RKO (cell line): ENCODE results near the gene SBF2.

Experiments
- DNase-seq: peaks from one replicate; pipeline ENCODE4 v3.0.0-alpha.2; 2016; ENCODE audit warnings: low spot score

Gene SBF2

DNA sequence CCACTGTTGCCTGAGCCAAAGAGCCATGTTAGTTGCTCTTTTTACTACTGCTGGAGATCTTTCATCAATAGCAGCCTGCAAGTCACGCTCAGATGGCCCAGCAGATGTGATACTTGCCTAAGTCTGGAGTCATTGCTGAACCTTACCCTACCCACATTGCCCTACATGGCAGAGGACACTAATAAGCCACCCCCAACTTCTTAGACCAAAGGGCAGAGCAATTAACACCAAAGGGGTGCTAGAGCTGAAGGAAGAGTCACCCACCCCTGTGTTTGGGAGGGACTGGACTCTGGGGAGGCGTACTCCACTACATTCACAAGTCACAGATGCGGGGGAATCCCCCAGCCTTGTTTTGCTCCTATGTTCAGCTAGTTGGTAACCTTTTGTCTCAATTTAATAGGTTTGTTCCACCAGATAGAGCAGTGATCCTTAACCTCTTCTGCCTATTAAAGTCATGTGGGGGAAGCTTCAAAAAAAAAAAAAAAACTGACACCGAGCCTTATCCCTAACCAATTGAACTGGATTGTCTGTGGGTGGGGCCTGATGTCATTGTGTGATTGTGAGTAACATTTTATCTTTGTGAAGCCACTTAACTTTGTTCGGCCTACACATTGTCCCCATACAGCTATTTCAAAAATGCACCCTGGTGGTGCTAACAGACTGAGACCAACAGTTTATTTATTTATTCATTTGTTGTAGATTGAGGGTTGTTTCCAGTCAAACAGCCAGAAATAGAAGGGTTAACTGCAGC, 23.9 kb upstream of the SBF2 start:
- DNase-seq: no peak

DNA sequence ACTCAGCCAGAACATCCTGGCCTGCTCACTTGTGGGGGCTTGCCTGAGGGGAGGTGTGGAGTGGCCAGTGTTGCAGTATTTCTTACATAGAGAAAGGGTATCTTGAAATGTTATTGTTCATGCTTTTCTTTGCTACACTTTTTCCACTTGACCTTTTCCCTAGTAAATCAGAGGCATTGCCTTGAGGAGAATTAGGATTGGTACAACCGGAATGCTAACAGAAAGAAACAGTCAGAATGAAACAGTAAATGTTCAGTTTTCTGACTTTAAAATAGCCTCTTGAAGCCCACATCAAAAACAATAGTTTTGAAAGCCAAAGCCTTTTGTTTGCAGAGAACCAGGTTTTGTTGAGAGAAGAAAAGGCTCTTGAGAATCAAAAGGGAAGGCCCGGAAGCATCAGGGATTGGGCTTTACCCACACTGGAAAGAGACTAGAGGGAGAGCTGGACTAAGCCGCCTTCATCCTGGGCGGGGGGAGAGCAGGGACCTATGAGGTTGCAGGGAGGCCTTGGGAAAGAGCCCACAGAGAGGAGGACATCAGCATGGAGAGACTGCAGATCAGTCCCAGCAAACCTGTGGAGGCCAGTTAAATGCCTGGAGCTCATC, 23.2 kb upstream of the SBF2 start:
- no peak for DNase-seq

DNA sequence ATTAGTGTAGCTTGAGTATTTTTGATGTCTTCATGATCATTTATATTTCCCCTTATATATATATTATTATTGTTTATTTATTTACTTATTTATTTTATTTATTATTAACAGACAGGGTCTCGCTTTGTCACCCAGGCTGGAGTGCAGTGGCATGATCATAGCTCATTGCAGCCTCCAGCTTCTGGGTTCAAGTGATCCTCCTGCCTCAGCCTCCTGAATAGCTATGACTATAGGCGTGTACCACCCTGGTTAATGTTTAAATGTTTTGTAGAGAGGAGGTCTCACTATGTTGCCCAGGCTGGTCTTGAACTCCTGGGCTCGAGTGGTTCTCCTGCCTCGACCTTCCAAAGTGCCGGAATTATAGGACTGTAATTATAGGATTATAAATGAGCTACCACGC, 21.1 kb upstream of the SBF2 start:
- DNase-seq: no peak

DNA sequence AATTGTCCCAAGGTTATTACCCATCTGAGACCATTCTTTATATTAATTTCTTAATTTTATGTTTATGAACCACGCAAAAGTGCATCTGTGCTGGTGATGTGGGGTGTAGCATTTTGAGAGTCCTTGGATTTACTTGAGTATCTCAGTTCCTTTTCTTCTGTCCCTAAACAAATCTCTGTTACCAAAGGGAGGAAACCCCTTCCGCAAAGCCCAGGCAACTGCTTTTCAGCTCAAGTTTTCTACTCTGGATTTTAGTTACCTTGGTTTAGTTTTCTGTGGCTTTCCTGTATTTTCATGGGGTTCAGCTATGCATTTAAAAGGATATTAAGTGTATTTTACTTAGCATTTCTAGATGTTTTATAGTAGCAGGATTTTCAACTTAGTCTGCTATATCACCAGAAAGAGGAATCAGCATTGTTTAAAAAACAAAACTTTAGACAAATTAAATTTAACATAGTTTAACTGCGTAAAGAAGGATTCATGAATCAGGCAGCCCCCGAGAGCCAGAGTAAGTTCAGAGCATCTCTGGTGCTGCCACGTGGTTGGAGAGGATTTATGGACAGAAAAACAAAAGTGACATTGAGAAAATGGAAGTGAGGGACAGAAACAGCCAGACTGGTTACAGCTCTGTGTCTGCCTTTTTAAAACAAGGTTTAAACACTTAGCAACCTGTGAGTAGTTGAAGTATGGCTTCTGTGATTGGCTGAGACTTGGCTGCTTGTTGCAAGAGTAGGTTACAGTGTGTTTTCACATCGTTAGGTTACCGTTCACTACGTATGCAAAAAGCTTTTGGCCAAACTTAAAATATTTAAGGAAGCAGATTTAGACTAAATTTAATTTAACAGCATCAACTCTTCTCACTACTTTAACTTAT, 20.4 kb upstream of the SBF2 start:
- DNase-seq: no peak

DNA sequence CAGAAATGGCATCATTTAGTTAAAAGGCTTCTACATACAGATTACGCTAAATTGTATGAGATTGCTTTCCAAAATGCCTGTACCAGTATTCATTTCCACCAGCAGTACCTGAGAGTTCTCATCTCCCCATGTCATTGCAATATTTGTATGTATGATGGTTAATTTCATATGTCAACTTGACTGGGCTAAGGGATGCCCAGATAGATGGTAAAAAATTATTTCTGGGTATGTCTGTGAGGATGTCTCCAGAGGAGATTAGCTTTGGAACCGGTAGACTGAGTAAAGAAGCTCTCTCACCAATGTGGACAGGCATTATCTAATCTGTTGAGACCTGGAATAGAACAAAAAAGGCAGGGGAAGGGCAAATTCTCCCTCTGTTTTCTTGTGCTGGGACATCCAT, 17.8 kb upstream of the SBF2 start:
- no peak for DNase-seq

DNA sequence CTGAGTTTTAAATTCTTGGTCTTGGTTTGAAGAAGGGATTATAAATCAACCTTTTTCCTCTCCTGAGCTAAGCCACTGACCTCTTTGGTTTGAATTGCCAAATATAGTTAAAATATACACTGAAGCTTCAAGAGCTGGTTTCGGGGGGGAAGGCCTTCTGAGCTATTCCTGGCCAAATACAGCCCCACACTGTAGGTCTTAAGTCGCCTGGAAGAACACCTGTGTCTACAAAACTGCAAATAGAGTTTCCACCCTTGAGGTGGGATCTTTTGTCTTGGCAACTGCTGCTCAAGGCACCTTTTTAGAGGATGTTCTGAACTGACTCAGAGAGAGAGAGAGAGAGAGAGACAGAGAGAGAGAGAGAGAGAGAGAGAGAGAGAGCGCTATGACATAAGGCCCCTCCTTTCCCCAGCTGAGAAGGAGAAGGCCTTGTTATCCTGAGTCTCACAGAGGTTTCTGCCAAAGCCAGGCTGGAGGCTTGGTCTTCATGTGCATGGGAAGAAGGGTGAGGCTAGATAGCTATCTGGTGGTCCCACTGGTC, 16.4 kb upstream of the SBF2 start:
- DNase-seq: no peak

DNA sequence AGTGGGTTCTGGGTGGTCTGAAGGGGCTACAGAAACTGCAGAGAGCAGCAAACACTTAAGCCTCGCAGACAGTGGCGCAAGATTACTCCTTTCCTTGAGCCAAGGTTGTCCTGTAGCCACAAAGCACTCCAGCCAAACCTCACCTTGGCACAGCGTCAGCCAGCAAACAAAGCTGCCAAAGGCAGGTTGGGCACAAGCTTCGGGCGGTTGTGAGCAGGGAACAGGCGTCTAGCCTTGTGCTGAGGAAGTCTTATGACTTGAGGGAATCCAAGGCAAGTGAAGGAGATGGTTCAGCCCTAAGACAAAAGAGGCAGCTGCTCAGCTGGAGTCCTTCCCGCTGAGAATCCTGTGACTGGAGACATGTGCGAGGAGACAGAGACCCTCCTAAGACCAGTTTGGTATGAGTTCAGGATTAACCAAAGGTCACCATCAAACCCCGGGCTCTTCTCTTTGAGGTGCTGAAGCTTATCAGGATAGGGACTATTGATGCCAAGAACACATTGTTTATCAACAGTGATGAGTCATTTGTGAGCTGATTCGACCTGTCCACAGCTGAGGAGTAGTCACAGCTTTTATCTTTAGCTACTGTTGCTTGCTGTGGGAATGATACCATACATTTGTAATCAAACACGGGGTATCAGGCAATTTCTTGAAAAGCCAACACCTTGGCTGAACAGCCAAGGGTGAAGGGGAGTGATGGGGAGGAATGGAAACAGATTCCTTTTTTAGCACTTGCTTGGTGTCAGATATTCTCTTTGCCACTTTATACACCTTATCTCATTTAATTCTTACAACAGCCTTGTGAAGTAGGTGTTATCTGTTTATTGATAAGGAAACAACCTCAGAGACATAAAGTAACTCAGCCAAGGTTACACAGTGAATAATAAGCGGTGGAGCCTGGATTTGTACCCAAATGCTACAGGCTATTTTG, 15.4 kb upstream of the SBF2 start:
- peak; percentile 55 for DNase-seq

DNA sequence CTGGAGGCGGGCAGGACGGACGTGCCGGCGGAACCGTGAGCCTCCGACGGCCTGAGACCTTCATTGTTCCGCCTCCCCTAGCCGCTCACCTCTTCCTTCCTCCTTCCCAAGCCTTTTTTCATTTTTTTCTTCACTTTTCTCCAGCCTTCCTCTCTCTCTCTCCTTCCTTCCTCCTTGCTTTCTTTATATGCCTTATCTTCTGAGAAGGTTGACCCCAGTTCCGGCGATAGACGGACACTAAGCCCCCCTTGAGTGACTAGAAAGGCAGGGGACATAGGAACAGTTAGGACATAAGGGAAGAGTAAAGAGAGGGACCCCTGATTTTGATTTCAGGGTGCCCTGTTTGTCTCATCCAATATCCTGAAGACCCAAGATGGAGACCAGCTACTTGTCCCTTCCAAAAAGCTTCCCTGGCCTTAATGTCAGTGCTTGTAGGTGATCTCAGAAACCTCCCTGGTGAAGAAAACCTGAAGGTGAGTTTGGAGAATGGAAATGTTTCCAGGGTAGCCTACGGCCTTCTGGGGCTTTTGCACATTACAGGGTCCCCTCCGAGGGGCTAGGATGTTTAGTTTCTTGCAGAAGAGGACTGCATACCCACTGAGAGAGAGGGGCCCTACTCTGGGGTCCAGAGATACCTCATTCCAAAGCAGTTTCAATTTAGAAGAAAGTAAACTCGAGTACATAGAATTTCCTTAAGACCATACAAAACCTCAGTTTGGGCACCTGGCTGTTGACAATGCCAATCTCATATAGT, 14.4 kb upstream of the SBF2 start:
- no peak for DNase-seq

DNA sequence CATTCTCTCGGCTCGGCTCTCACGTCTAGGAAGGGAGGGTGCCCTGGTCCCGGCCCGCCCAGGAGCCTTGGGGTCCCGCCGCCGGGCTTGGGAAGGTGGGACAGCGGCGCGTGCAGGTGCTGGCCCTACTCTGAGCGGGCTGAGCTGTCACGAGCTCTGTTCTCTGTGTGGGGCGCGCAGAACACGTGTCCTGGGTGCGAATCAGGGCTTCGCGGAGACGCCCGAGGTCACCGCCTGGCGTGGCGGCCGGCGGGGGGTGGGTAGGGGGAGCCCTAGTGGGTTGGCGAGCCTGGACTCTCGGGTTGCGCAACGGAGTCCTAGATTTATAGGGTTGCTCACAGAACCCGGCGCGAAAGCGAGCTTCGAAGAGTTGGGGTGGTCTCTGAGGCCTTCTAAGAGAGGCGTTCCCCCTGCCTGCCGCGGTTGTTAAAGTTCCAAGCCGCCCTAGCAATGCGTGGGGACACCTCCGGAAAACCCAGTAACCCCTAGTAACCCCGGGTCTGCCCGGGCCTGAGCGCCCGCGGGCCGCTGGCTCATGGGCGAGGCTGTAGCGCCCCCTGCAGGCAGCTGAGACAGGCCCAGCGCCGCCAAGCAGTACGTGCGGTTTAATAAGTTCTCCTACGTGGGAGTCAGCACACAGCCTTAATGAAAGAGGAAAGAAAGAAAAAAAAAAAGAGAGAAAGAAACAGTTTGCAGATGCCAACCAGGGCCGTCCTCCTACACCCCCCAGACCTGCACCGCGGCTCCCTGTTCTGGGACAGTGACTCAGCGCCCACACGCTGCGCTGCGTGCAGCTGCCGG, 13.6 kb upstream of the SBF2 start:
- DNase-seq: peak; percentile 89

DNA sequence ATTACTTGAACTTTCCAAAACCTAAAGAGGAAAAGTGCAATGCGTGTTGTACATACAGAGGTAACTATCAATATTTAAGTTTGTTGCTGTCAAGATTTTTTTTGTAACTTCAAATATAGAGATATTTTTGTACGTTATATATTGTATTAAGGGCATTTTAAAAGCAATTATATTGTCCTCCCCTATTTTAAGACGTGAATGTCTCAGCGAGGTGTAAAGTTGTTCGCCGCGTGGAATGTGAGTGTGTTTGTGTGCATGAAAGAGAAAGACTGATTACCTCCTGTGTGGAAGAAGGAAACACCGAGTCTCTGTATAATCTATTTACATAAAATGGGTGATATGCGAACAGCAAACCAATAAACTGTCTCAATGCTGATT, 13.0 kb upstream of the SBF2 start:
- DNase-seq: peak; percentile 89

DNA sequence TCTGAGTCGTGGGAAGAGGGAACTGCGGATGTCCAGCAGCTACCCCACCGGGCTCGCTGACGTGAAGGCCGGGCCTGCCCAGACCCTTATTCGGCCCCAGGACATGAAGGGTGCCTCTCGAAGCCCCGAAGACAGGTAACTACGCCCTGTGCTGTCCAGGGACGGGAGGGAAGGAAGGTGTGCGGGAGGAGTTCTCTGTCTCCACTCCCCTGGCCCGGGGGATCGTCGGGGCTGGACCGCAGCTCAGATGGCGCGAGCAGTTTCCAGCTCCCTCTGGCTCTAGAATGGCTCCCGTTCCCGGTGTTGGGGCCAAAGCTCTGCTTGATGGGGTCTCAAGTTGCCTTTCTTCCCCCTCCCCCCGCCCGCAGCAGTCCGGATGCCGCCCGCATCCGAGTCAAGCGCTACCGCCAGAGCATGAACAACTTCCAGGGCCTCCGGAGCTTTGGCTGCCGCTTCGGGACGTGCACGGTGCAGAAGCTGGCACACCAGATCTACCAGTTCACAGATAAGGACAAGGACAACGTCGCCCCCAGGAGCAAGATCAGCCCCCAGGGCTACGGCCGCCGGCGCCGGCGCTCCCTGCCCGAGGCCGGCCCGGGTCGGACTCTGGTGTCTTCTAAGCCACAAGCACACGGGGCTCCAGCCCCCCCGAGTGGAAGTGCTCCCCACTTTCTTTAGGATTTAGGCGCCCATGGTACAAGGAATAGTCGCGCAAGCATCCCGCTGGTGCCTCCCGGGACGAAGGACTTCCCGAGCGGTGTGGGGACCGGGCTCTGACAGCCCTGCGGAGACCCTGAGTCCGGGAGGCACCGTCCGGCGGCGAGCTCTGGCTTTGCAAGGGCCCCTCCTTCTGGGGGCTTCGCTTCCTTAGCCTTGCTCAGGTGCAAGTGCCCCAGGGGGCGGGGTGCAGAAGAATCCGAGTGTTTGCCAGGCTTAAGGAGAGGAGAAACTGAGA, 12.2 kb upstream of the SBF2 start:
- peak; percentile 35 for DNase-seq

DNA sequence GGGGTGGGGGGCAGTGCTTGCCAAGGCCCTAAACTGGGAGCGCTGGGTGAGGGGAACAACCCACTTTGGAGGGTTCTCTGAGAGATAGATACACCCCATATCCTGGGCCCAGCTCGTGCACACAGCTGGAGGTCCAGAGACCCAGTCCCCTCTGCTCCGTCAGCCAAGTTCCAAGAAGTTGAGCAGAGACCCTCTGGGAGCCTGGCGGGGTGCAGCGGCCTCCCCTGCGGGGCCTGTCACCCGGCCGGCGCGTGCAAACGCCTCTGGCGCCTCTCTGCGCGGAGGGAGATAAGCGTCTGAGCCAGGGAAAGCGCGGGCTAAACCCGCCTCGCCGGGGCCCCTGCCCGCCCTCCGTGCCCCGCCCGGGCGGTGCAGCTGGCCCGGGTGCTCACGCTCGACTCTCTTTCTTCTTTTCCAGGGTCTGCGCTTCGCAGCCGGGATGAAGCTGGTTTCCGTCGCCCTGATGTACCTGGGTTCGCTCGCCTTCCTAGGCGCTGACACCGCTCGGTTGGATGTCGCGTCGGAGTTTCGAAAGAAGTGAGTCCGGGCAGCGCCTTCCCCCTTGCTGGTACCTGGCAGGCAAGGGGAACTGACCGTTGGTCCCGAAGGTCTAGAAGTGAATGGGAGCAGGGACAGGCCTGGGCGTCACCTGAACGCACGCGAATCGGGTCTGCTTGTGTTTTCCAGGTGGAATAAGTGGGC, 11.4 kb upstream of the SBF2 start:
- peak; percentile 60 for DNase-seq

DNA sequence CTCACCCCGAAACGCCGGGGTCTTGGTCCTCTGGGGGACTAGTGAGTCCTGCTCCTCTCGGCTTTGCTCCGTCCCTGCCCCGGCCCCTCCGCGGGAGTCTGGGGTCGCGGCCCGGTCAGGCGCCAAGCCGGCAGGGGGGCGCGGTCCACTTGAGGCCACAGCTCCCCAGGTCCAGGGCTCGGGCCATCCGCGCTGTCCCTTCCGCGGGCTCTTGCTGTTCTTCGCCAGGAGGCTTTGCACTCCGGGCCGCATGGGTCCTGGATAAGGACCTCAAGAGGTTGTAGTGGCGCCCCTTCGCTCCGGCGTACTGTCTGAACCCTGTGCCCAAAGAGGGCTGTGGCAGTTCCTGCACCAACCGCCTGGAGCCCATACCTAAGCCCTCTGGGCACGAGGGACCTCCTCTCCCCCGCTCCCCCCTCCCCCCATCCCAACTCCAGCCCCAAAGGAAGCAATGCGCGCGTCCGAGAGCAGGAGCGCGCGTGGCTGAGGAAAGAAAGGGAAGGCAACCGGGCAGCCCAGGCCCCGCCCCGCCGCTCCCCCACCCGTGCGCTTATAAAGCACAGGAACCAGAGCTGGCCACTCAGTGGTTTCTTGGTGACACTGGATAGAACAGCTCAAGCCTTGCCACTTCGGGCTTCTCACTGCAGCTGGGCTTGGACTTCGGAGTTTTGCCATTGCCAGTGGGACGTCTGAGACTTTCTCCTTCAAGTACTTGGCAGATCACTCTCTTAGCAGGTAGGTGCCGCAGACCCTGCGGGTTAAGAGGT, 10.7 kb upstream of the SBF2 start, which contains the start of gene ADM:
TSS of gene ADM (plus strand) at position 579 of the 767 bp plus-strand sequence. CDS start 628 bp downstream, outside the sequence.
- peak; percentile 92 for DNase-seq

DNA sequence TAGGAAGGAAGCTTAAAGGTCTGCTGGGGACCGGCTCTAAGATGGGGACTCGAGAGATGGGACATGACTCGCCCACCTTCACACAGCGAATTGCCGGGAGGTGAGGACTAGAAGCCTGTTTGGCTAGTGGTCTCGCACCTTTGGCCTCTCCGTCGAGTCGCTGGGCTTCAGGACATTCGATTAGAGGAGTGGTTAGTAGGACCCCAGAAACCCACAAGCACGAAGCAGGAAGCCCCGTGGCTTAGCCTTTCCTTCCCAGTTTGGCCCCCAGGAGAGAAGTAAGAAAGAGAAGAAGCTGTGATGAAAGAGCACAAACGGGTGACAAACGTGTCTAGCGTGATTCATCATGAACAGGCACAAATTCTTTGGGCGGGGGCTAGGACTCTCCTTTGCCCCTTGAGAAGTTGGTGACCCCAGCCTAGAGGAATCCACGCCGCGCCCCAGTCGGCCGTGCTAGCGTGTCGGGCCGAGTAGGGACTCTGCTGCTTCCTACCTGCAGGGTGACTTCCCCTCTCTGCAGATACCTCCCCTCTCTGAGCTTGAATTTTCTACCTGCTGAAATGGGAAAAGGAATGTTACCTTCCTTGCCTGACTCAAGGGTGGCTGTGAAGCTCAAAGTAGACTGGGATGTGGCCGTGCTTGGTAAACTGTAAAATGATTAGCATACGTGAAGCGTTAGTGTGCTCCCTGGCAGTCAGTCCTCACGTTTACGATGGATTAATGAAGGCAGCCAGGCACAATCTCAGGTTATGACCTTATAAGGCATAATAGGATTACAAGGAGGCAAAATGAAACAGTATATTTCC, 9.7 kb upstream of the SBF2 start:
- DNase-seq: peak; percentile 91

DNA sequence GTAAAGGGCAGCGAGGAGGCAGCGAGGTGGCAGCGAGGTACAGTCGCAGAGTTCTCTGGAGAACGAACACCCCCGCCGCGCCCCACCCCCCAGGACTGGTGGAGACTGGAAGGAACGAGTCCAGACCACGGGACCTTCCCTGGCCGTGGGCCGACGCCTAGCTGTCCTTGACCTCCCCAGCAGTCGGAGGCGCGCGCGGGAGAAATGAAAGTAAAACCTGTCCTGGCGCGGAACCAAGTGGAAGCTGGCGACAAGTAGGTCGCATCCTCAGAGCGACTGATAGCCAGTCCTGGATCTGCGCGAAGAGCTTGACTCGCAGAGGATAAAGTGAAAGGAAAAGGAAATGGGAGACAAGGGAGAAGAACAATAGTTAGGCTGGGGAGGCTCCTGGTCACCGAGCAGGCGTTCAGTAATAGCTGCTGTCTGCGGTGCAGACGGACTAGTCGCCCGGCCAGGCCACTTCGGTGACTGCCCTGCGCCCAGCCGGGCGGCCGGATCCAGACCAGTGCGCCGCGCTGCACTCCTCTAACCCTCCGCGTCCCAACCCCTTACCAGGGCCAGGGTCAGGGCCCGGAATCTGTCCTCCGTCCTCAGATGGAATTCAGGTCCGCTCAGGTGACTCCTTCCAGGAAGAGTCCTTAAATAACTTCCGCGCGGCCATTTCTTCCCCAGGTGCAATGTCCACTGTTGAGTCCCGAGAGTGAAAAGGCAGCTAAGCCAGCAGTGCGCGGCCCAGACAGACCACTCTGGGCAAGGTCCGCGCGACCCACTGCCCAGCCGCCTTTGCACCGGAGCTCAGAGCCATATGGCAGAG, 8.9 kb upstream of the SBF2 start:
- peak; percentile 83 for DNase-seq

DNA sequence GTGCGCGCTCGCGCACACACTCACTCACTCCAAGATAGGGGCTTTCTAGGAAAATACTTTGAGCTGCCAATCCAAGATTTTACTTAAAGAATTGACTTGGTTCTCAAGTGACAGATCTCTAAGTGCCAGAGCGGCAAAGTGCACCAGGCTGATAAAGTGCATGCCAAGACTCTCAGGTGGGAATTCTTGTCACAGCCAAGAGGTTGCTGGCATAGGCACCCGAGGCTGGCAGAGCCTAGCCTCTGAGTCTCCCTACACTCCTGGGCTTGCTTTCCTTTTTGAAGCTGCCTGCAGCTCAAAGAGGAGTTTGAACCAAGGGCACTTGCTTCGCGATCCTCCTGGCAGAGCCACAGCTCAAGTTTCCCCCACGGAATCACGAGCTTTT, 8.3 kb upstream of the SBF2 start:
- DNase-seq: no peak
